ENCODE measurements around the gene NIPSNAP2. TPM values are rescaled to one million over a fixed set of nuclear protein-coding genes. Genes with fewer than 3 reads are reported as not detected.
A peak's percentile ranks its signal among the peaks of the same experiment; 100 is the strongest.

The NIPSNAP2 gene
- total and polyA plus RNA-seq, 2 of the 13 experiments (the other 11 are each of a cell fraction or from before 2014, with no cell fraction given) = 40.3 to 61.5 TPM

DNA sequence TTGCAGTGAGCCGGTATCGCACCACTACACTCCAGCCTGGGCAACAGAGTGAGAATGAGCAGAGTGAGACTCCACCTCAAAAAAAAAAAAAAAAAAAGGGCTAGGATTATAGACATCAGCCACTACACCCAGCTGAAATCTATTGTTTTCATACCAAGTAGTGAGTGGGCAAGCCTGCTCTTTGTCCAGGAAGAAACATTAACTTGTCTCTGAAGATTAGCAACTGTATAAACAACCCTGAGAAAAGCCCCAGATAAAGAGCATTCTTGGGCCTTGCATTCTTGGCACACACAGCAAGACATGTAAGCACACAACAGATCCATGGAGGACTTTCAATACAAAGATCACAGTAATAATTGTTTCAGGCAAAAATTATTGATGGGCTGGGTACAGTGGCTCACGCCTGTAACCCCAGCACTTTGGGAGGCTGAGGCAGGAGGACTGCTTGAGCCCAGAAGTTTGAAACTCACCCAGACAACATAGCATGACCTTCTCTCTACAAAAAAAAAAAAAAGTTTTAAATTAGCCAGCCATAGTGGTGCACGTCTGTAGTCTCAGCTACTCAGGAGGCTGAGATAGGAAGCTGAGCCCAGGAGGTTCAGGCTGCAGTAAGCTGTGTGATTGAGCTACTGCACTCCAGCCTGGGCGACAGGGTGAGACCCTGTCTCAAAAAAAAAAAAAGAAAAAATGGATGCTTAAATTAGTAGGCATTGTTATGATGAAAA is 82.5 kb downstream of the NIPSNAP2 start (continued):
- peak; percentile 53; the same call in 1 of the 2 replicates for TF ChIP-seq KLF12 (CRISPR knock-in tag; IDR thresholded peaks at IDR 0.05; ENCODE audit: borderline replicate concordance)
- 0 out of 2 replicates have a peak, but pooled peaks have one; percentile 23 for TF ChIP-seq FOXJ3 (CRISPR knock-in tag; IDR thresholded peaks at IDR 0.05; ENCODE audit: borderline replicate concordance)
- no peak for TF ChIP-seq ZNF143 (CRISPR knock-in tag; IDR thresholded peaks at IDR 0.05)
- TF ChIP-seq MTF2 (CRISPR knock-in tag; IDR thresholded peaks at IDR 0.05; ENCODE audit: borderline replicate concordance) = no peak
- TF ChIP-seq ZMYM3 (CRISPR knock-in tag; IDR thresholded peaks at IDR 0.05) = peak; percentile 44; the same call in 1 of the 2 replicates
- TF ChIP-seq, protein P1, sequence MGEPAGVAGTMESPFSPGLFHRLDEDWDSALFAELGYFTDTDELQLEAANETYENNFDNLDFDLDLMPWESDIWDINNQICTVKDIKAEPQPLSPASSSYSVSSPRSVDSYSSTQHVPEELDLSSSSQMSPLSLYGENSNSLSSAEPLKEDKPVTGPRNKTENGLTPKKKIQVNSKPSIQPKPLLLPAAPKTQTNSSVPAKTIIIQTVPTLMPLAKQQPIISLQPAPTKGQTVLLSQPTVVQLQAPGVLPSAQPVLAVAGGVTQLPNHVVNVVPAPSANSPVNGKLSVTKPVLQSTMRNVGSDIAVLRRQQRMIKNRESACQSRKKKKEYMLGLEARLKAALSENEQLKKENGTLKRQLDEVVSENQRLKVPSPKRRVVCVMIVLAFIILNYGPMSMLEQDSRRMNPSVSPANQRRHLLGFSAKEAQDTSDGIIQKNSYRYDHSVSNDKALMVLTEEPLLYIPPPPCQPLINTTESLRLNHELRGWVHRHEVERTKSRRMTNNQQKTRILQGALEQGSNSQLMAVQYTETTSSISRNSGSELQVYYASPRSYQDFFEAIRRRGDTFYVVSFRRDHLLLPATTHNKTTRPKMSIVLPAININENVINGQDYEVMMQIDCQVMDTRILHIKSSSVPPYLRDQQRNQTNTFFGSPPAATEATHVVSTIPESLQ (CRISPR knock-in tag; conservative IDR thresholded peaks at IDR 0.05) = no peak
- no peak for TF ChIP-seq NCOA1 (CRISPR knock-in tag; IDR thresholded peaks at IDR 0.05)
- TF ChIP-seq GLI4 (CRISPR knock-in tag; IDR thresholded peaks at IDR 0.05; ENCODE audit: borderline replicate concordance) = no peak
- TF ChIP-seq, protein P2, sequence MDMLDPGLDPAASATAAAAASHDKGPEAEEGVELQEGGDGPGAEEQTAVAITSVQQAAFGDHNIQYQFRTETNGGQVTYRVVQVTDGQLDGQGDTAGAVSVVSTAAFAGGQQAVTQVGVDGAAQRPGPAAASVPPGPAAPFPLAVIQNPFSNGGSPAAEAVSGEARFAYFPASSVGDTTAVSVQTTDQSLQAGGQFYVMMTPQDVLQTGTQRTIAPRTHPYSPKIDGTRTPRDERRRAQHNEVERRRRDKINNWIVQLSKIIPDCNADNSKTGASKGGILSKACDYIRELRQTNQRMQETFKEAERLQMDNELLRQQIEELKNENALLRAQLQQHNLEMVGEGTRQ (IDR thresholded peaks at IDR 0.05; ENCODE audit: low read depth, low read length) = no peak
- TF ChIP-seq, protein P2 (CRISPR knock-in tag; IDR thresholded peaks at IDR 0.05; ENCODE audit: borderline replicate concordance) = no peak
- no peak for TF ChIP-seq CBFB (CRISPR knock-in tag; IDR thresholded peaks at IDR 0.05)
- TF ChIP-seq FIP1L1 (IDR thresholded peaks at IDR 0.05; ENCODE audit: borderline replicate concordance, insufficient read depth, low read depth, low read length) = no peak
- TF ChIP-seq ZNF121 (CRISPR knock-in tag; IDR thresholded peaks at IDR 0.05) = no peak
- no peak for TF ChIP-seq GATAD2A (CRISPR knock-in tag; IDR thresholded peaks at IDR 0.05)
- TF ChIP-seq SOX6 (IDR thresholded peaks at IDR 0.05) = no peak
- TF ChIP-seq SOX6 (CRISPR knock-in tag; IDR thresholded peaks at IDR 0.05) = peak; percentile 58; the same call in 1 of the 2 replicates
- TF ChIP-seq IRX3 (CRISPR knock-in tag; IDR thresholded peaks at IDR 0.05; ENCODE audit: borderline replicate concordance, low read depth) = no peak
- TF ChIP-seq GPN1 (CRISPR knock-in tag; IDR thresholded peaks at IDR 0.05; ENCODE audit: borderline replicate concordance) = no peak
- TF ChIP-seq, protein P3, sequence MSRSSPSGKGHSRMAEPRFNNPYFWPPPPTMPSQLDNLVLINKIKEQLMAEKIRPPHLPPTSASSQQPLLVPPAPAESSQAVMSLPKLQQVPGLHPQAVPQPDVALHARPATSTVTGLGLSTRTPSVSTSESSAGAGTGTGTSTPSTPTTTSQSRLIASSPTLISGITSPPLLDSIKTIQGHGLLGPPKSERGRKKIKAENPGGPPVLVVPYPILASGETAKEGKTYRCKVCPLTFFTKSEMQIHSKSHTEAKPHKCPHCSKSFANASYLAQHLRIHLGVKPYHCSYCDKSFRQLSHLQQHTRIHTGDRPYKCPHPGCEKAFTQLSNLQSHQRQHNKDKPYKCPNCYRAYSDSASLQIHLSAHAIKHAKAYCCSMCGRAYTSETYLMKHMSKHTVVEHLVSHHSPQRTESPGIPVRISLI (CRISPR knock-in tag; IDR thresholded peaks at IDR 0.05; ENCODE audit: borderline replicate concordance) = peak; percentile 54; the same call in 1 of the 2 replicates
- no peak for TF ChIP-seq ZFP41 (CRISPR knock-in tag; IDR thresholded peaks at IDR 0.05; ENCODE audit: borderline replicate concordance)
- no peak for TF ChIP-seq DR1 (CRISPR knock-in tag; IDR thresholded peaks at IDR 0.05)
- TF ChIP-seq, protein P4, sequence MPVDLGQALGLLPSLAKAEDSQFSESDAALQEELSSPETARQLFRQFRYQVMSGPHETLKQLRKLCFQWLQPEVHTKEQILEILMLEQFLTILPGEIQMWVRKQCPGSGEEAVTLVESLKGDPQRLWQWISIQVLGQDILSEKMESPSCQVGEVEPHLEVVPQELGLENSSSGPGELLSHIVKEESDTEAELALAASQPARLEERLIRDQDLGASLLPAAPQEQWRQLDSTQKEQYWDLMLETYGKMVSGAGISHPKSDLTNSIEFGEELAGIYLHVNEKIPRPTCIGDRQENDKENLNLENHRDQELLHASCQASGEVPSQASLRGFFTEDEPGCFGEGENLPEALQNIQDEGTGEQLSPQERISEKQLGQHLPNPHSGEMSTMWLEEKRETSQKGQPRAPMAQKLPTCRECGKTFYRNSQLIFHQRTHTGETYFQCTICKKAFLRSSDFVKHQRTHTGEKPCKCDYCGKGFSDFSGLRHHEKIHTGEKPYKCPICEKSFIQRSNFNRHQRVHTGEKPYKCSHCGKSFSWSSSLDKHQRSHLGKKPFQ (CRISPR knock-in tag; IDR thresholded peaks at IDR 0.05; ENCODE audit: insufficient replicate concordance) = no peak
- TF ChIP-seq HNRNPL (IDR thresholded peaks at IDR 0.05; ENCODE audit: low read depth, low read length) = no peak
- TF ChIP-seq POLR2AphosphoS5 (IDR thresholded peaks at IDR 0.05; ENCODE audit: low read depth, low read length) = no peak
